Measurements from ENCODE around the gene SRA1.

SRA1 gene

DNA sequence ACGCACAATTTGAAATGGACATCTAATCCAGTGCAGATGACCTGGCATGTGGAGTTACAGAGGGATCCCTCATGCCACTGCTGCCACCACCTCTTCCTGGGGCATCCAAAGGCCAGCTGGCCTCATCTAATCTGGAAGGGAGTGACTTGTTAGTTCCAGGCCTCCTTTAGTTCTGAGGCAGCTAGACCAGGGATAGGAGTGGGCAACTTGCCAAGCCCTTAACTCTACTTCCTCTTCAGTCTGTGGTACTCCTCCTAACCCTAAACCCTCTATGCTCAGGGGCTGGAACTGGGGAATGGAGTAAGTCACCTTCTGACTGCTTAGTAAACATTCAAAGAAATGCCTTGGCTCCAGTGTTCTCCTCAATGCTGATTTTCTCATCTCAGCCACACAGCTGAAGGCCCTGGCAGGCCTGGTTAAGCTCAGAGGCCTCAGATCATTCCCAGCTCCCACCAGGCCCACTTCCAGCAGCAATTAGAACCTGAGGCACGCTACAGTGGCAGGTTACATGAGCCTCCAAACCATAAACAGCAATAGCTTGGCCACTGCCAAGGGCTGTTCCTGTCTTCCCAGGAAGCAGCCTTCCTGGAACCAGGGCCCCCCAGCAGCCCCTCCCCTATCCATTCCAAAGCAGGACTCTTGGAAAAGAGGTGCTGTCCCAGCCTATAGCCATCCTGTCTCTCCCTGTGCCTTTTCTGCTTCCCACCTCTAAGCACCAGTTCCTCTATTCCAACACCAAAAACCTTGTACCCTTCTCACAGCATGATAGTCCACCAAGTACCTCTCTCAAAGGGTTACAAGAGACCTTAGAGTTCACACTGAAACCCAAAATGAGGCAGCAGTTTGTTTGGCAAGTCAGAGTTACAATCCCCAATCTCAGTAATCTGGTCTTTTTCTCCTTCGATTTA, 7.8 kb downstream of the SRA1 start:
- DNase-seq = peak; percentile 20

DNA sequence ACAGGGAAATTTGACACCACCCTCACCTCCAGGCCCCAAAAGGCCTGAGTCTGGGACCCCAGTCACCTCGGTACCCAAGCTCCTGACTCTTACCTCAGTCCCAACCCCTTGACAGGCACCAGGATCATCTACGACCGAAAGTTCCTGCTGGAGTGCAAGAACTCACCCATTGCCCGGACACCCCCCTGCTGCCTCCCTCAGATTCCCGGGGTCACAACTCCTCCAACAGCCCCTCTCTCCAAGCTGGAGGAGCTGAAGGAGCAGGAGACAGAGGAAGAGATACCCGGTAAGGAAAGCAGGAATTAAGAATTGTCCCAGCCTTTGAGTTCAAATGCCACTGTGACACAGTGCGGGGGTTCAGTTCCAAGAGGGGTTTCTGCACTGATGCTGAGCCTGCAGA, 8.5 kb downstream of the SRA1 start:
- DNase-seq = no peak

DNA sequence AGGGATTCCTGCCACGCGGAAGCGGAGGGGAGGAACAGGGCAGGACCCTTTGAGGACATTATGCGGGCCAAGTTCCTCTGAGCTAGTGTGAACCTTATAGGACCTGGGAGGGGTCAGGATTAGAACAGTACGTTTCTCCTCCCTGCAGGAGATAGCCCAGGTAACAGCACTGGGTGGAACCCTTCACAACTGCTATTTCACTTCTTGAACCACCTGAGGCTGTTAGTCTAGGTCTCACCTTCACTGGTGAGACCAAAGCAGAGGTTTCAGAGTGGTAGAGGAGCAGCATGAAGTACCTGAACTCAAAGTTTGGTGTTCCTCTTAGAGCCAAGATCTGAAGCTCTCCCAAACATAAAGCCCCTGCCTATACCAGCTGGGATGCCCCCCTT, 9.0 kb downstream of the SRA1 start:
- no peak for DNase-seq

DNA sequence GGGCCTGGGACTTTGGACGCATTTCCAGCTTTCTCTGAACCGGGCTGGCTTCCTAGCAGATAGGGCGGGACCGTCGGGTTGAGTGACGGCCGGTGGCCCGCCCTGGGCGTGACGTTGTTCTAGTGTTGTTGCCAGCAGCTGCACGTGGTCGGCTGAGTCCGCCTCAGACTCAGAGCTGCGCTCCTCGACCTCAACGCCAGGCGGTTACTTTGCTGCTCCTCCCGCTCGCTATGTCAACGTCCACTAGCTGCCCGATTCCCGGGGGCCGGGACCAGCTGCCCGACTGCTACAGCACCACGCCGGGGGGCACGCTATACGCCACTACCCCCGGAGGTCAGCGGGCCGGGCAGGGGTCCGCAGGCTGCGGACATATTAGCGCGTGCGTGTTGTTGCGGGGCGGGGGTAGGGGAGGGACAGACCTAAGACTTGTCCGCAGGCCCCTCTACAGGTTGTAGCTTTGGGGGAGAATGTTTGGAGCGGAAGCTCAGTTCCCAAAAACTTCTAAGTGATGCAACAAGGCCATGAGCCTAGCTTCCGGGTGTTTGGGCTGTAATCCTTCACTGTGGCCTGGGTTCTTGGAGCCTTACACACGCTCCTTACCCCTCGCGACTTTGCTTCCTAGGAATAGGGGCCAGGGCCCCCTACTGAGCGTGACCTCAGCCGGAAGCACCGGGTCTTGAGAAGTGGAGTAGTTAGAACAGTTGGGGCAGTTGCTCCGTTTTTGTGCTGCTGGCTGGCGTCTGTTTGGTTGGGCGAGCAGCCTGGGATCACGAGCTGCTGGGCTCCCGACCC, 9.6 kb downstream of the SRA1 start, which contains the start of gene EIF4EBP3:
EIF4EBP3 (plus strand) TSS at position 155 of the 792 bp plus-strand sequence; CDS start at position 231, 76 bp downstream.
- no peak for DNase-seq

DNA sequence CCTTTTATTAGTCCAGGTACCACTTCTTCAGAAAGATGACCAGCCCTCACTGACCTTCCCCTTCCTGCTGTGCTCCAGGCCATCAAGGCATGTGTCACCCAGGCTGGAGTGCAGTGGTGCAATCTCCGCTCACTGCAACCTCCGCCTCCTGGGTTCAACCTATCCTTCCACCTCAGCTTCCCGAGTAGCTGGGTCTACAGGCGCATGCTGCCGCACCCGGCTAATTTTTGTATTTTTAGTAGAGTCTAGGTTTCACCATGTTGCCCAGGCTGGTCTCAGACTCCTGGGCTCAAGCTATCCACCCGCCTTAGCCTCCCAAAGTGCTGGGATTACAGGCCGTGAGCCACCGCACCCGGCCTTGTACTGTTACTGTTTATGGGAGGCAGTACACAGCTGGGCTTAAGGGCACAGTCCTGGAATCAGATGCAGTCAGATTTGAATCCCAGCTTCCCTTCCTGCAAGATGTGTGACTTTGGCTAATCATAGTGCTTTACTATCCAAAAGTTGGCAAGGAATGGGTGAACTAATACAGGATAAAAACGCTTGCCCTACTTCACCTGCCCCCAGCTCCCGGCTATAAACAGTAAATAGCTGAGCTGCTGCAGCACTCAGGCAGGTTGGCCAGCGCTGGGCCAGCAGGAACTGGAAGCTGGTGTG, 10.3 kb downstream of the SRA1 start:
- no peak for DNase-seq

DNA sequence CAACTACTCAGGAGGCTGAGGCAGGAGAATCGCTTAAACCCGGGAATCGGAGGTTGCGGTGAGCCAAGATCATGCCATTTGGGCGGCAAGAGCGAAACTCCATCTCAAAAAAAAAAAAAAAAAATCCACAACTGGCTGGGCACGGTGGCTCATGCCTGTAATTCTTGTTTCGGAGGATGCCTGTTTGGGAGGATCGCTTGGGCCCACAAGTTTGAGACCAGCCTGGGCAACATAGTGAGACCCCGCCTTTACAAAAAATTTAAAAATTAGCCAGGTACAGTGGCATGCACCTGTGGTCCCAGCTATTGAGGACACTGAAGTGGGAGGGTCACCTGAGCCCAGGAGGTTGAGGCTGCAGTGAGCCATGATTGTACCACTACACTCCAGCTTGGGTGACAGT, 11.7 kb downstream of the SRA1 start:
- DNase-seq = no peak

DNA sequence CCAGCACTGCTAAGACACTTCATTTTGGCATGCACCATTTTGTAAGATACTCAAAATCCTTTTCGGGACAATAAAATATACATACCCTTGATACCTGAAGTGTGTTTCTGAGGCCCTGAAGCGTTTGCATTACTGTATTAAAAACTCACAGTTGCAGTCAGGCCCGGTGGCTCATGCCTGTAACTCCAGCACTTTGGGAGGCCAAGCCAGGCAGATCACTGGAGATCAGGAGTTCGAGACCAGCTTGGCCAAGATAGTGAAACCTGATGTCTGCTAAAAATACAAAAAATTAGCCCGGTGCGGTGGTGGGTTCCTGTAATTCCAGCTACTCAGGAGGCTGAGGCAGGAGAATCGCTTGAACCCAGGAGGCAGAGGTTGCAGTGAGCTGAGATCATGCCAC, 12.3 kb downstream of the SRA1 start:
- DNase-seq = no peak

DNA sequence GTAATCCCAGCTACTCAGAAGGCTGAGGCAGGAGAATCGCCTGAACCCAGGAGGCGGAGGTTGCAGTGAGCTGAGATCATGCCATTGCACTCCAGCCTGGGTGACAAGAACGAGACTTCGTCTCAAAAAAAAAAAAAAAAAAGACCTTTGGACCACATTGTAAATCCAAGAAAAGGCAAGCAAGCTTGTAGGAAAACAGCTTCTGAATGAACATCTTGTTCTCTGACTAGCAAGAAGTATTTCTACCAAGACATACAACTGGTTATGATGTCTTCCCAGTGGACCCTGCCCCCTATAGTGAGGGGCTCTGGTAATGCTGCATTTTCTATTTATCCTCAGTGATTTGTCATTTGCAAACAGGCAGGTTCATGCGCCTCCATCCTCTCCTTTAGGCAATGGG, 14.3 kb downstream of the SRA1 start:
- no peak for DNase-seq

DNA sequence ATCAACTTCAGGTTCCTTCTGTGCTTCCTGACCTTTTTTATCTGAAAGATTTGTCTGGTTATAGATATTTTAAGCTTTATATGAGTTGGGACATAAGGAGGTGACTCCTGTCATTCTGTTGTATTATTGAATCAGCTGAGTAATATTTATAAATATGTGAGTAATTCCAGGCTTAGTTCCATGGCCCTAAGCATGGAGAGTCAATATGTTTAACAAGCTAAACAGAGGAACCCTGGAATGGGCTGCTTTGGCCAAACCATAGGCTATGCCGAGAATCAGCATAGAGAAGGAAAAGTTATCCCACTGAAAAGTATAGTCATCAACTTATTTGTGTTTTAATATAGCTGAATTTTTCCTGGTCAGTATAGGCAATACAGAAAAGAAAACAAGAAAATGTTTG, 17.0 kb downstream of the SRA1 start:
- no peak for DNase-seq

DNA sequence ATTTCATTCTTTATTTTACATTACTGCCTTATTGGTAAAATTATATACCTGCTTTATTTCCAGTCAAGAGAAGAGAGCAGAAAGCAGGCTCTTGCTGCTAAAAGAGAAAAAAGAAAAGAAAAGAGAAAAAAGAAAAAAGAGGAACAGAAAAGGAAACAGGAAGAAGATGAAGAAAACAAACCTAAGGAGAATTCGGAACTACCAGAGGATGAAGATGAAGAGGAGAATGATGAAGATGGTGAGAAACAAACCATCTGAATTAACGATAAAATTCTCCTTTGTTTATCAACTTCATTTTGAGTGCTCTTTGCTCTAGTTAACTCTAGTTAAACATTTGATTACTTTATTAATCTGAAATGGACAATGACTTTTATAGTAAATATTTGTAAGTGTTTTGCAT, 33.3 kb downstream of the SRA1 start:
- DNase-seq = no peak

DNA sequence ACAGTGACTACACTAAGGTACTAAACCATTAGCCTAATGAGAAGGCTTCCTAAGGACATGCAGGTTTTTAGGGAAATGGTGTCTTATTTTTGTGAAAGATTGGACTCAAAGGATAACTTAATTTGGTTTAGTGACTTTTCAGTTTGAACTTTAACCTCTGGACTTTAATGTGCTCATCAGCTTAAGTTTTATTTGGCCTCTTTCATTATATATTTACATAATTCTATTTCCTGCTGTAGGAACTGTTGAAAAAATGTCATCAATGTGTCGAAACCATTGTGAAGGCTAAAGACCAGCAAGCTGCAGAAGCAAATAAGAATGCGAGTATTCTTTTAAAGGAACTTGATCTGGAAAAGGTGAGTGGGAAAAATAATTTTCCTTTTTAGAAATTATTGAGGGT, 44.1 kb downstream of the SRA1 start:
- no peak for DNase-seq

DNA sequence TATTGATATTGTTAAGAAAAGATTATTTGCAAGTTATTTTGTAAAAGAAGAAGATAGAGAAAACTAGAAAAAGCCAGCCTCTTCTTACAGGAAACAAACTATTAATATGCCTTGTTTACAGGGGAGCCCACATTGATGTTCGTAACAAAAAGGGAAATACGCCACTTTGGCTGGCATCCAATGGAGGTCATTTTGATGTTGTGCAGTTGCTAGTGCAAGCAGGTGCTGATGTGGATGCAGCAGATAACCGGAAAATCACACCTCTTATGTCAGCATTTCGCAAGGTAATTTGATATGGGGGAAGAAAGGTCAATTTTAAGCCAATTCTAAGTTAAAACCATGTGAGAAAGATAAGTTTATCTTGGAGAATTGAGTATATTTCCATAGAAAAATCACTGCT, 47.4 kb downstream of the SRA1 start:
- DNase-seq = no peak

DNA sequence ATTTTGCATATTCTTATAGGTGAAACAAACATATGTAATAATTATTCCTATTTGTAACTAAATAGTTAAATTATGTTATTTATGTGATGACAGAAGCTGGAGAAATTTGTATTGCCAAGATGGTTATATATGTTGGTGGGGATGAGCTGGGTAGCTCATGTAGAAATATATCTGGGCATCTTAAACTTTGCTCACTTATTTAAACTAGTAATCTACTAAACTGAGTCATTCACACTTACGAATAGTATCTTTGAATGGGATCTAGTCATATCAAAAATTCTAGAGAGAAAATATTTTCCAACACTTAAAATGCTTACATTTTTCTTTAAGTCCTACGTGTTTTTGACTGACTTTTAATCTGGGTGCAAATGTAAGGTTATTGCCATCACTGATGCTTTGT, 54.4 kb downstream of the SRA1 start:
- DNase-seq = no peak

Measured in GDM1 (cell line).